CD1c-positive myeloid dendritic cell (primary cell): ENCODE results near the gene MAN1C1.
A peak's percentile ranks its signal among the peaks of the same experiment; 100 is the strongest.
"Not testable (repeated sequence)": the region's sequence is repeated elsewhere in the genome, so short reads cannot be mapped to it uniquely, and the experiment has no call there.

Experiments
- DNase-seq: peaks from one replicate; pipeline ENCODE4 v3.0.0-alpha.2; 2016; ENCODE audit errors: extremely low spot score

MAN1C1 gene

GRCh38 chr1:25657883-25658760, 41.5 kb downstream of the MAN1C1 start:
- no peak for DNase-seq

GRCh38 chr1:25658791-25659431, 42.3 kb downstream of the MAN1C1 start:
- DNase-seq: no peak

- DNase-seq: no peak
Observed at GRCh38 chr1:25661043-25661815, 44.6 kb downstream of the MAN1C1 start.

DNA sequence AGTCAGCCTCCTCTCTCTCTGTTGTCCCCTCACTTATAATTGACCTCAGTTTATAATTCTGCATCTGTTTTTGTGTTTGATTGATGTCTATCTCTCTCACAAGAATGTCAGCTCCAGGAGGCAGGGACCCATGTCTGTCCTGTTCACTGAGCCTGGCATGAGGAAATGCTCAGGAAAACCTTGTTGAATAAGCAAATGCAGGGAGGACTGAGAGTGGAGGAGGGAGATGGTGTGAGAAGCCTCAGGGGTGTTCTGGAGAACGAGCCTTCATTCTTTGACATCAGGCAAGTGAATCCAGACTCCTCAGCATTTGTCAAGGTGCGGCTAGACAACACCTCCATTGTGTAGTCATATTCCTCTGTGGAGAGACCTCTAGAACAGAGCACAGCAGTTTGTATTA, 45.5 kb downstream of the MAN1C1 start:
- no peak for DNase-seq

DNA sequence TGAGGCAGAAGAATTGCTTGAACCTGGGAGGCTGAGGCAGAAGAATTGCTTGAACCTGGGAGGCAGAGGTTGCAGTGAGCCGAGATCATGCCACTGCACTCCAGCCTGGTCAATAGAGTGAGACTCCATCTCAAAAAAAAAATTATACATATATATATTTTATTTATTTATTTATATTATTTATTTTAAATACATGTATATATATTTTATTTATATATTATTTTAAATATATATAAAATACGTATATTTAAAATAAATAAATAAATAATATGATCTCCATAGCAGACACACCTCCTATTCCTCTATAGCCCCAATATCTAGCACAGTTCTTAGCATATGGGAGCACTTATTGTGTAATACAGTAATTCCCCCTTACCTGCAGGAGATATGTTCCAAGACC, 46.4 kb downstream of the MAN1C1 start:
- not testable (repeated sequence) for DNase-seq

DNA sequence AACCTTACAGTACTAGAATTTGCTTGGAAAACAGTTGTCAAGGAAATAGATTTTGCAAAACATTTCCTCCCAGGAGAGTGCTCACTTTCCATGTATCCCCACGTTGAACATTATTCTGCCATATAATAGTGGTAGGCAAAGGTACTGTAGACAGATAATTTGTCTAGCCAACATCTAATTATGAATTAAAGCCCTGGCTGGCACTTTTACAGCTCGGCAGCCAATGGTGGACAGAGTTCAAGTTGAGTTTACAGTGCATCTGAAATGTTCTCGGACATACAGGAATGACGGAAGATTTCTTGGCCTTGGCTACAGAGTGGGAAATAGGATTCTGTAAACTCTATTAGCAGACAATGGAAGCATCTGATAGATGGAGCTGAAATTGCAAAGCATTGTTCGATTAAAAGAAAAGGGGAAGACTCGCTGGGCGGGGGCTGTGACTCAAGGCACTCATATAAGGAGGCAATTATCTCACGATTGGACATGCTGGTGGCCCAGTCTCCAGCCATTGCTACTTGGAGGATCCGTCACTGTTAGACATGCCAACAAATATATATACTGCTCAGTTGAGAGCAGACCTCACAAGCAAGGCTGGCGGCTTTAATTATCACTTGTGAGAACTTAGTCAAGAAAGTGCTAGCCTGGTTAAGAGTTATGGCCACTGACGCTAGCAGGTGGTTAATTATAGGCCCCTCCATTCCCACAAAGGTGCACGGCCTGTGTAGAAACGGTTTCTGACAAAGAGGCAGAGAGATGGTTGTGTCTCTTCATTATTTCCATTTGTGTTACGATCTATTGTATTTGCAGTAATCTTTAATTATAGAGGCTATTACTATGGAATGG, 48.0 kb downstream of the MAN1C1 start:
- no peak for DNase-seq

GRCh38 chr1:25666460-25666859, 49.9 kb downstream of the MAN1C1 start:
- DNase-seq: no peak

DNA sequence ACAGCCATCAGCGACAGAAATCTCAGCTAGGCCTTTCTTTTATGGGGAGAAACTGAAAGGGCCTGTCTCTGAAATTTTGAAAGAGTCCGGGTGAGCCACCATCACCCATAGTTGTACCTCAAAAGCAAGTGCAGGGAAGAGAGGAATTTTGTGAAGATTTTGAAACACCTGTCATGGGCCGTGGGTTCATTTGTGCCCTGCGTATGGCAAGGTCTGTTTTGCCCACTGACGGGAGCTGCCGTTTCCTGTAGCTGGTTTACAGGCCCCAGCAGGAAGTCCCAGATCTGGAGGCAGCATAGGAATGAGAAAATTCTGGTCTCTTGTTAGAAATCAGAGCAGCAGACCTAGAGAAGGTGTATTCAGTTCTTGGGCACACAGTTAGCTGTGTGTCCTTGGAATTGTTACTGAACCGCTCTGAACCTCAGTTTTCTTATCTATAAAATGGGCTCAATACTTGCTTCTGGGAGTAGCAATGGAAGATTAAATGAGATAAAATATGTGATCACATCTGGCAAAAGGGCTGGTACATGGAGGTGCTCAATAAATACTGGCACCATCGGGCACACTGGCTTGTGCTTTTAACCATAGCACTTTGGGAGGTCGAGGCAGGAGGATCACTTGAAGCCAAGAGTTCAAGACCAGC, 52.5 kb downstream of the MAN1C1 start:
- DNase-seq: no peak

DNA sequence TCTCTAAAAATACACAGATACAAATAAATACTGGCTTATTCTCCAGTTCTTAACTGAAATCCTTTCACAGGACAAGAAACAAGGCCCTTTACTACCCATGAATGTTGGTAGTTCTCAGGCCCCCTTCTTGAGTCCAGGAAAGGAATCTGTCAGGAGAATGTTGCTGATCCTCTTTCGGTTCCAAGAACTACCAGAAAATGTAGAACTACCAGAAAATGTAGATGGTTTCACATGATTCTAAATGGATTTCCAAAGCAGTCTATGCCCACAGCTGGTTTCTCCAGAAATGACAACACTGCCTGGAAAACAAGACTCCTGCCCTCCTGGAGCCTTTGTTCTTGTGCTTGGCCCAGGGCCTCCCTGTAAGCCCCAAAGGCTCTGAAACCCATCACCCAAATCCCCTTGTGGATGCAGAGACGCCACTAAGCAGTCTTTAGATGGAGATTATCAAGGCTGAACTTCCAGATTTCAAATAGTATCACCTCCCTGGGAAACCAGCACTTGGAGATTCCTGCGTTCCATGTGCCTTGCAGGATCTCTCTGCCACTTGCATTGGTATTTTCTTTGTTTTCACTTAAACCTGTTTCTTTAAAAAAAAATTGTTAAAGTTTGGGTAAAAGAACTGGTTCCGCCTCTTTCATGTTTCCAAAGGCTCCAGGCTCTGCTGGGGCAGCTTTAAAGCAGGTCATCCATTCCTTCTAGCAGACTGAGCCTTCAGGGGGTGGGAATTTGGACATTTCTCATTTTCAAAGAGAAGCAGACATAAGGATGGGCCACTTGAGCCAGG, 53.4 kb downstream of the MAN1C1 start:
- no peak for DNase-seq

DNA sequence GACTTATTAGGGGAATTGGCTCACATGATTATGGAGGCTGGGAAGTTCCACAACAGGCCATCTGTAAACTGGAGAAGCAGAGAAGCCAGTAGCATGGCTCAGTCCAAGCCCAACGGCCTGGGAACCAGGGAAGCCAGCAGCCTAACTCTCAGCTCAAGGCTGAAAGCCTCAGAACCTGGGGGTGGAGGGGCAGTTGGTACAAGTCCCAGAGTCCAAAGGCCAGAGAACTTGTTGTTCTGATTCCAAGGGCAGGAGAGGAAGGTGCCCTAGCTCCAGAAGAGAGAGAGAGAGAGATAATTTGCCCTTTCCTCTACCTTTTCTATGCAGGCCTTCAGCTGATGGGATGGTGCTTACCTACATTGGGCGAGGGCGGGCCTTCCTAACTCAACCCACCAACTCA, 55.3 kb downstream of the MAN1C1 start:
- no peak for DNase-seq

- DNase-seq: no peak
Observed at GRCh38 chr1:25672763-25673409, 56.3 kb downstream of the MAN1C1 start.

DNA sequence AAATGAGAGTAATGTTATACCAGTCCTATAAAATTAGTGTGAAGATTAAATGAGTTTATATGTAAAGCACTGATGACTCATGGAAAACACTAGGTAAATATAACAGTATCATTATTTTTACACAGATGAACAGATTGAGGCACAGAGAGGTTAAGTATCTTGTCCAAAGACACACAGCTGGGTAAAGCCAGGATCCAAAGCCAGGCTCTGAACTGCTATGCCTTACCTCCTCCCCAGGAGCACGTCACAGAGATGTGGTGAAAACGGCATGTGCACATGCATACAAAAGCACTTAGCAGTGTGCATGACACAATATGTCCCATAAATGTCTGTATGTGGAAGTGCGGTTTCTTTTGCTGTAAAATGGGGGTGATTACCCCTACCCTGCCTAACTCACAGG, 56.9 kb downstream of the MAN1C1 start:
- DNase-seq: no peak

- no peak for DNase-seq
Observed at GRCh38 chr1:25673962-25674806, 57.6 kb downstream of the MAN1C1 start.

- DNase-seq: no peak
Observed at GRCh38 chr1:25674807-25675084, 58.2 kb downstream of the MAN1C1 start.

DNA sequence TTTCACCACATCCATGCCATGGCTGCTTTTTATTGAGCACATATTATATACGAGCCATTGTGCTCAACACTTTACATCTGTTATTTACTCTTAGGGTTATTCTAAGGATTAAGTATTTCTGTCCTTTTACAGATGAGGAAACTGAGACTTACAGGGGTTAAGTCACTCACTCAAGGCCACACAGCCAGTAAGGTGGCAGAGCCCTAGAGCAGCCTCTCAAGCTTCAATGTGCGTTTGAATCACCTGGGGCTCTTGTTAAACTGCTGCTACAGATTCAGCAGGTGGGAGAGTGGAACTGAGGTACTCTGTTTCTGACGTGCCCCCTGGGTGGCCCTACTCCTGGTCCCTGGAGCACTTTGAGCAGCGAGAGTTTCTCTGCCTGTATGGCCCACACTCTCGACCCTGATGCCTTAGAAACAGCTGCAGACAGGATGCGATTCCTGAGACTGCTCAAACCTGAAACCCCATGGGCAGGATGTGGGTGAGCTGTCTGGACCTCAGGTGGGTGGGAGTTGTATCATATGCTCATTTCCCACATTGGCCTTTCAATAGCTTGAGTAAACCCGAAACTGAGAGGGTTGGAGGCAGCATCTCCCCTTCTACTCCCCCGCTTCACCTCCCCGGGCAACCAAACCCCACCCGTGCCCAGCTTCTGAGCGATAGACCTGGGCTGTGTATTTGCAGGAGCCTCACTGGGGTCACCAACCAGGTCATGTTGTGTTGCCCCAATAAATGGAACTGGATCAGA, 59.3 kb downstream of the MAN1C1 start:
- DNase-seq: peak; percentile 19

GRCh38 chr1:25676488-25676887, 59.9 kb downstream of the MAN1C1 start:
- no peak for DNase-seq

- no peak for DNase-seq
Observed at GRCh38 chr1:25677193-25677773, 60.7 kb downstream of the MAN1C1 start.

DNA sequence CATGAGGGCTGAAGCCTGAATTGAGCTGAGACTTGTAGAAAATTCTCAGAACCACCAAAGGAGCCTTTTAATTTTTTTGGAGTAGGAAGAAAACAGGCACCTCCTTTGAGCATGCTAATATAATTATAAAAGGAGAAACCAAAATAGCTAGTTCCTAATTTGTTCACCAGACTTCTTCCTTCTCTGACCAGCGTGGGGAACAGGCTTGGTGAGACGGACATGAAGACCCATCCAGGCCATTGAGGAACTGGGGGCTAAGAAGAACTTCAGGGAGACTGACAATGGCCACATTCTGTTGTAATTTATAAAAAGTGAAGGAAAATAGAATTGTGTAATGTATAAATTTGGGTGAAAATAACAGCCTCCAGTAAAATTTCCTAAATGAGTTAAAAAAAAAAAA, 62.6 kb downstream of the MAN1C1 start:
- peak; percentile 72 for DNase-seq
